PFSK-1 (cell line): ENCODE results near the gene RIPK4.

Source experiments
- FOXP2 ChIP-seq: optimal IDR thresholded peaks from 2 replicates; pipeline ENCODE3; 2011; ENCODE audit warnings: borderline replicate concordance, control low read depth, inconsistent platforms; ENCODE audit not compliant: insufficient read depth; ENCODE audit errors: extremely low read length, extremely low read depth
- POLR2AphosphoS5 ChIP-seq: IDR thresholded peaks from 2 replicates; pipeline ENCODE4 v1.6.1; 2012; ENCODE audit warnings: low read depth, mild to moderate bottlenecking, control low read depth, low read length, moderate library complexity
- SIN3A ChIP-seq: IDR thresholded peaks from 2 replicates; pipeline ENCODE4 v1.6.1; 2012; ENCODE audit warnings: mild to moderate bottlenecking, low read length, moderate library complexity, borderline replicate concordance; ENCODE audit not compliant: insufficient read depth
- TAF1 ChIP-seq: IDR thresholded peaks from 2 replicates; pipeline ENCODE4 v1.6.1; 2012; ENCODE audit warnings: low read length, control low read depth, borderline replicate concordance; ENCODE audit not compliant: insufficient read depth
- TF ChIP-seq, protein P1 (sequence below), 2 experiments: IDR thresholded peaks; 2 replicates each; pipeline versions ENCODE4 v1.6.1 to v1.8.0; 2011 to 2012; ENCODE audit warnings: low read depth in 2 of 2, low read length in 2 of 2, control low read depth in 1 of 2, inconsistent platforms in 1 of 2, mild to moderate bottlenecking in 1 of 2, moderate library complexity in 1 of 2; ENCODE audit not compliant: insufficient read depth in 1 of 2

The RIPK4 gene

DNA sequence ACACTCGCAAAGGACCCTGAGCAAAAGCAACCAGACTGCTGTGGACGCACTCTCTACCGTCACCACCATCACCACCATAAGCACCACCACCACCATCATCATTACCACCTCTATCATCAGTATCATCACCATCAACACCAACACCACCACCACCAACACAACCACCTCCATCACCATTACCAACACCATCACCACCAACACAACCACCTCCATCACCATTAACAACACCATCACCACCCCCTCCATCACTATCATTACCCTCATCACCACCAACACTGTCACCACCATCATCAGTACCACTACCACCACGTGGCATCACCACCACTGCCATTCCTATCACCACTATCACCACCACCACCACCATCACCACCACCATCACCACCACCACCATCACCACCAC, 38.8 kb upstream of the RIPK4 start:
- TF ChIP-seq, protein P1, sequence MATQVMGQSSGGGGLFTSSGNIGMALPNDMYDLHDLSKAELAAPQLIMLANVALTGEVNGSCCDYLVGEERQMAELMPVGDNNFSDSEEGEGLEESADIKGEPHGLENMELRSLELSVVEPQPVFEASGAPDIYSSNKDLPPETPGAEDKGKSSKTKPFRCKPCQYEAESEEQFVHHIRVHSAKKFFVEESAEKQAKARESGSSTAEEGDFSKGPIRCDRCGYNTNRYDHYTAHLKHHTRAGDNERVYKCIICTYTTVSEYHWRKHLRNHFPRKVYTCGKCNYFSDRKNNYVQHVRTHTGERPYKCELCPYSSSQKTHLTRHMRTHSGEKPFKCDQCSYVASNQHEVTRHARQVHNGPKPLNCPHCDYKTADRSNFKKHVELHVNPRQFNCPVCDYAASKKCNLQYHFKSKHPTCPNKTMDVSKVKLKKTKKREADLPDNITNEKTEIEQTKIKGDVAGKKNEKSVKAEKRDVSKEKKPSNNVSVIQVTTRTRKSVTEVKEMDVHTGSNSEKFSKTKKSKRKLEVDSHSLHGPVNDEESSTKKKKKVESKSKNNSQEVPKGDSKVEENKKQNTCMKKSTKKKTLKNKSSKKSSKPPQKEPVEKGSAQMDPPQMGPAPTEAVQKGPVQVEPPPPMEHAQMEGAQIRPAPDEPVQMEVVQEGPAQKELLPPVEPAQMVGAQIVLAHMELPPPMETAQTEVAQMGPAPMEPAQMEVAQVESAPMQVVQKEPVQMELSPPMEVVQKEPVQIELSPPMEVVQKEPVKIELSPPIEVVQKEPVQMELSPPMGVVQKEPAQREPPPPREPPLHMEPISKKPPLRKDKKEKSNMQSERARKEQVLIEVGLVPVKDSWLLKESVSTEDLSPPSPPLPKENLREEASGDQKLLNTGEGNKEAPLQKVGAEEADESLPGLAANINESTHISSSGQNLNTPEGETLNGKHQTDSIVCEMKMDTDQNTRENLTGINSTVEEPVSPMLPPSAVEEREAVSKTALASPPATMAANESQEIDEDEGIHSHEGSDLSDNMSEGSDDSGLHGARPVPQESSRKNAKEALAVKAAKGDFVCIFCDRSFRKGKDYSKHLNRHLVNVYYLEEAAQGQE (IDR thresholded peaks at IDR 0.05; ENCODE audit: insufficient read depth in 1 of 2, low read depth in 2 of 2, low read length in 2 of 2): no peak
- no peak for TF ChIP-seq TAF1
- TF ChIP-seq FOXP2: no peak
- TF ChIP-seq POLR2AphosphoS5: no peak
- TF ChIP-seq SIN3A: no peak

DNA sequence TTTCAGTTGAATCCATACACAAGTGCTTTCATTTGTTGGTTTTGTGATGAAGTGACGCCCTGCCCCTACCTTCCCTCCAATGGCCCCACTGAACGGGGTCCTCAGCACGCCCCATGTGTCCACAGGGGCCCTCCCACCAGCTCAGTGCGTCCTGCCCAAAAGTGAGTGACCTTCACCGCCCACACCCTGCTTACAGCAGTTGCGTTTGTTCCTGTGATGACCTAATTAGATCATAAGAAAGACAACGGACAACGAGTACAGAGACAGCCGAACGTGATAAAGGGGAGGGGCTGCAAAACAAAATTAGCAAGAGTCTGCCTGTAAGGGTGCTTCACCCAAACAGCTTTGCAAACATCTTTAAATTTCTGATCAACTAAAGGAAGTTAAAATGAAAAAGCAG, 38.2 kb upstream of the RIPK4 start:
- TF ChIP-seq TAF1: no peak
- TF ChIP-seq, protein P1 (IDR thresholded peaks at IDR 0.05; ENCODE audit: insufficient read depth in 1 of 2, low read depth in 2 of 2, low read length in 2 of 2): no peak
- no peak for TF ChIP-seq SIN3A
- no peak for TF ChIP-seq POLR2AphosphoS5
- no peak for TF ChIP-seq FOXP2

DNA sequence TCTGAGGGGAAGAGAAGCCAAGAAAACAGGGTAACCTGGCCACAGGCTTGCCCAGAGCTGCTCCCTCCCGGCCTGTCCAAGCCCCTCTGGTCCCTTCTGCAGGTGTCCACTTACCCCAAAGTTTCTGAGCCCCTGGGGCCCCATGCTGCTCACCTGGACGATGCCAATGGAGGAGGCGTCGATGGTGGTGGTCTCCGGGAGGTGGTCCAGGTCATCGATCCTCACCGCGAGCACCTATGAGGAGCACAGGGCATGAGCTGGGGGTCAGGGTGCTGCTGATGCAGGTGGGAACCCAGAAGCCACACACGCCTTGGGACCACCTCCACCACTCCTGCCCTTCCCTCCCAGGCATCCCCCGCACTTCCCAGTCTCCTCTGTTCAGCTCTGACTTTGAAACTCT, 37.5 kb upstream of the RIPK4 start:
- no peak for TF ChIP-seq TAF1
- no peak for TF ChIP-seq SIN3A
- TF ChIP-seq, protein P1 (IDR thresholded peaks at IDR 0.05; ENCODE audit: insufficient read depth in 1 of 2, low read depth in 2 of 2, low read length in 2 of 2): no peak
- TF ChIP-seq FOXP2: no peak
- no peak for TF ChIP-seq POLR2AphosphoS5

DNA sequence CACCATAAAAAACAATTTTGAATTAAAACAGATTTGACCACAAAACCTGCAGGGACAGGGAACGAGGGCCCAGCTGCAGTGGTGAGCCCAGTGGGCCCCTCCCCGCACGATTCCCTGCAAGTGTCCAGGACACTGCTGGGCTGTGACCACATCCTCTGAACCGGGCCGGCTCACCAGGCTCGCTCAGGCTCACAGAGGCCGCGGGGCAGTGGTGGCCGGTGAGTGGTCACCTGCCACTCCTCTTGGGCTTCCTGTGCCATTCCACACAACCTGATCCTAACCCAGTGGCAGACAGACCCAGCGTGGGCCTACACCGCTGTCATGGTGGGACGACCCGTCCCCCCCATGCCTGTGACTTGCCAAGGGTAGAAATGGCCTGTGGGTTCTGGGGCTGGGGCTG, 36.5 kb upstream of the RIPK4 start:
- TF ChIP-seq TAF1 (no peak), SIN3A (no peak), POLR2AphosphoS5 (no peak), FOXP2 (no peak)
- TF ChIP-seq, protein P1 (IDR thresholded peaks at IDR 0.05; ENCODE audit: insufficient read depth in 1 of 2, low read depth in 2 of 2, low read length in 2 of 2): no peak

DNA sequence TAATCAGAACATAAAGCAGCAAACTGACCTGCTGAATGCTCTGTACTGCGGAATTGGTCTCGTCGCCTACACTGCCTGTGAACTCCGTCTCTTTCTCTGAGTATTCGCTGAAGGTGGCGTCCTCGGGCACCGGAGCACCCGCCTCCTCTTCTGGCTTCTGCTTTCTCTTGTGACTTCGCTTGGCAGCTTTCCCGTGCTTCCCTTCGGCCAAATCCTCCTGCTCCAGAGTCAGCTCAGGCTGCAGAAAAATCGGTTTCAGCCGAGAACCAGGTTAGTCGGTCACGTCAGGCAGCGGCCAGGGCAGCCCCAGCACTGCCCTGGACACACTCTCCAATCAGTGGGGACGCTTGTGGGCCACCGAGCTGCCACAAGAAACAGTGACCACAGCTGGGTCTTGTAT, 35.8 kb upstream of the RIPK4 start:
- TF ChIP-seq FOXP2: no peak
- no peak for TF ChIP-seq TAF1
- no peak for TF ChIP-seq SIN3A
- no peak for TF ChIP-seq POLR2AphosphoS5
- TF ChIP-seq, protein P1 (IDR thresholded peaks at IDR 0.05; ENCODE audit: insufficient read depth in 1 of 2, low read depth in 2 of 2, low read length in 2 of 2): no peak
